H1 (cell line): ENCODE results near the gene IGF2R. TPM values are rescaled to one million over a fixed set of nuclear protein-coding genes. Genes with fewer than 3 reads are reported as not detected.

Source experiments
- CTCF ChIA-PET: fragments of 300-600 bp; sonication (Branson Sonifier 250); formaldehyde crosslinking; loops from one replicate; lab custom pipeline; 2021; ENCODE audit not compliant: partially characterized antibody; lab: Charles Lee
- POLR2A ChIA-PET: fragments of 300-600 bp; sonication (Branson Sonifier 250); formaldehyde crosslinking; loops from one replicate; lab custom pipeline; 2021; ENCODE audit warnings: inconsistent platforms; ENCODE audit not compliant: partially characterized antibody; lab: Charles Lee
- DNase-seq, 2 experiments: peaks; one replicate each; pipeline versions ENCODE4 v3.0.0 to v3.0.0-alpha.2; 2010 to 2022; ENCODE audit warnings: low spot score in 2 of 2, low read depth in 1 of 2, mixed read lengths in 1 of 2
- FAIRE-seq: peaks from 2 replicates; lab custom pipeline; 2011; peaks lifted over from hg19 to GRCh38; lab: Jason Lieb, UNC
- H2AFZ ChIP-seq: 2 replicates; pipeline ENCODE4 v1.8.1; 2012; ENCODE audit warnings: low read length, inconsistent platforms
- H2AK5ac ChIP-seq: 2 replicates; pipeline ENCODE4 v1.6.1; 2013; ENCODE audit warnings: low read depth, low read length
- H2BK120ac ChIP-seq: replicated peaks from 2 replicates; pipeline ENCODE3; 2013; ENCODE audit warnings: low read depth, low read length, inconsistent platforms
- H2BK12ac ChIP-seq: 2 replicates; pipeline ENCODE4 v1.6.1; 2013; ENCODE audit warnings: low read depth, low read length
- H2BK15ac ChIP-seq: 2 replicates; pipeline ENCODE4 v1.6.1; 2013; ENCODE audit warnings: low read length
- H2BK20ac ChIP-seq: 2 replicates; pipeline ENCODE4 v1.6.1; 2013; ENCODE audit warnings: low read length
- H2BK5ac ChIP-seq: 2 replicates; pipeline ENCODE4 v1.6.1; 2013; ENCODE audit warnings: low read depth, low read length
- H3K14ac ChIP-seq: 2 replicates; pipeline ENCODE4 v1.6.1; 2013; ENCODE audit warnings: inconsistent platforms; ENCODE audit not compliant: insufficient read length
- H3K18ac ChIP-seq: 2 replicates; pipeline ENCODE4 v1.6.1; 2013; ENCODE audit warnings: low read length; ENCODE audit errors: extremely low read depth
- H3K23ac ChIP-seq: 2 replicates; pipeline ENCODE4 v1.6.1; 2013; ENCODE audit warnings: inconsistent platforms; ENCODE audit not compliant: insufficient read length
- H3K23me2 ChIP-seq: 2 replicates; pipeline ENCODE4 v1.6.1; 2013; ENCODE audit warnings: low read depth, low read length
- H3K27ac ChIP-seq: 2 replicates; pipeline ENCODE4 v1.6.1; 2011; ENCODE audit warnings: low read depth, low read length, inconsistent platforms
- H3K27me3 ChIP-seq, 4 experiments: replicated peaks in 1 of 4; 1 replicate in 1 of 4; 2 replicates in 3 of 4; pipeline versions ENCODE4 v1.6.1 to v1.8.1; 2011 to 2013; ENCODE audit warnings: low read length in 3 of 4, mild to moderate bottlenecking in 3 of 4, inconsistent platforms in 2 of 4, mixed read lengths in 2 of 4, moderate library complexity in 1 of 4; ENCODE audit not compliant: control insufficient read depth in 3 of 4, insufficient read depth in 3 of 4; ENCODE audit errors: extremely low read depth in 1 of 4
- H3K36me3 ChIP-seq, 4 experiments: 2 replicates each; pipeline versions ENCODE4 v1.6.1 to v1.8.1; 2011 to 2013; ENCODE audit warnings: mild to moderate bottlenecking in 4 of 4, low read length in 3 of 4, moderate library complexity in 2 of 4, control low read depth in 1 of 4, inconsistent platforms in 1 of 4; ENCODE audit not compliant: insufficient read depth in 4 of 4, control insufficient read depth in 2 of 4
- H3K4ac ChIP-seq: replicated peaks from 2 replicates; pipeline ENCODE3; 2013; ENCODE audit warnings: low read length, low read depth, mixed read lengths, inconsistent platforms; ENCODE audit not compliant: insufficient read length
- H3K4me1 ChIP-seq, 4 experiments: replicated peaks in 1 of 4; 1 replicate in 1 of 4; 2 replicates in 3 of 4; pipeline versions ENCODE4 v1.6.1 to v1.8.1; 2011 to 2013; ENCODE audit warnings: low read length in 3 of 4, inconsistent platforms in 2 of 4, mixed read lengths in 1 of 4; ENCODE audit not compliant: insufficient read depth in 4 of 4, control insufficient read depth in 3 of 4
- H3K4me2 ChIP-seq, 2 experiments: 2 replicates each; pipeline versions ENCODE4 v1.6.1 to v1.8.1; 2011 to 2013; ENCODE audit warnings: low read depth in 2 of 2, low read length in 2 of 2, control low read depth in 1 of 2, inconsistent platforms in 1 of 2, mild to moderate bottlenecking in 1 of 2; ENCODE audit not compliant: insufficient read depth in 1 of 2
- H3K4me3 ChIP-seq, 4 experiments: fragments of 200-600, 300-600 bp in 1 of 4; sonication (generic), shearing (Covaris generic), sonication (Bioruptor Twin) in 1 of 4; 2 replicates each; pipeline versions ENCODE4 v1.5.1 to v1.8.1; 2011 to 2016; ENCODE audit warnings: low read length in 4 of 4, low read depth in 3 of 4, control low read depth in 2 of 4, inconsistent platforms in 2 of 4, mild to moderate bottlenecking in 2 of 4, mixed read lengths in 1 of 4, moderate library complexity in 1 of 4; ENCODE audit not compliant: insufficient read depth in 2 of 4; ENCODE audit errors: extremely low read depth in 1 of 4
- H3K56ac ChIP-seq: replicated peaks from 2 replicates; pipeline ENCODE3; 2013; ENCODE audit warnings: low read depth, mild to moderate bottlenecking, mixed read lengths, low read length, inconsistent platforms; ENCODE audit not compliant: insufficient read length
- H3K79me1 ChIP-seq: 2 replicates; pipeline ENCODE4 v1.6.1; 2013; ENCODE audit warnings: low read depth, low read length, control low read depth
- H3K79me2 ChIP-seq, 2 experiments: 2 replicates each; pipeline versions ENCODE4 v1.6.1 to v1.8.1; 2012 to 2013; ENCODE audit warnings: low read length in 2 of 2, mild to moderate bottlenecking in 2 of 2, inconsistent platforms in 1 of 2; ENCODE audit not compliant: insufficient read depth in 2 of 2, control insufficient read depth in 1 of 2
- H3K9ac ChIP-seq, 4 experiments: replicated peaks in 1 of 4; 1 replicate in 1 of 4; 2 replicates in 3 of 4; pipeline versions ENCODE4 v1.6.1 to v1.8.1; 2011 to 2013; ENCODE audit warnings: low read depth in 3 of 4, low read length in 3 of 4, control low read depth in 2 of 4, mild to moderate bottlenecking in 2 of 4, moderate library complexity in 2 of 4, inconsistent platforms in 1 of 4; ENCODE audit errors: extremely low read depth in 1 of 4
- H3K9me3 ChIP-seq, 2 experiments: 2 replicates each; pipeline versions ENCODE4 v1.6.1 to v1.8.1; 2012 to 2013; ENCODE audit warnings: mild to moderate bottlenecking in 2 of 2, moderate library complexity in 2 of 2, control low read depth in 1 of 2, inconsistent platforms in 1 of 2, low read depth in 1 of 2, low read length in 1 of 2, mixed read lengths in 1 of 2; ENCODE audit not compliant: insufficient read depth in 2 of 2
- H4K20me1 ChIP-seq, 2 experiments: replicated peaks in 1 of 2; 2 replicates each; pipeline versions ENCODE3 to v1.8.1; 2011 to 2013; ENCODE audit warnings: inconsistent platforms in 2 of 2, low read length in 2 of 2, mild to moderate bottlenecking in 1 of 2; ENCODE audit not compliant: insufficient read depth in 2 of 2, control insufficient read depth in 1 of 2
- H4K5ac ChIP-seq: 2 replicates; pipeline ENCODE4 v1.6.1; 2013; ENCODE audit warnings: low read length, low read depth, mixed read lengths, inconsistent platforms; ENCODE audit not compliant: insufficient read length
- H4K8ac ChIP-seq: 2 replicates; pipeline ENCODE4 v1.8.0; 2013; ENCODE audit warnings: mild to moderate bottlenecking, moderate library complexity, low read length, inconsistent platforms; ENCODE audit not compliant: insufficient read depth; ENCODE audit errors: extremely low read depth
- H4K91ac ChIP-seq: replicated peaks from 2 replicates; pipeline ENCODE3; 2013; ENCODE audit warnings: low read length, mixed read lengths, inconsistent platforms; ENCODE audit not compliant: insufficient read length
- JUN ChIP-seq: IDR thresholded peaks from 2 replicates; pipeline ENCODE4 v1.6.1; 2011; ENCODE audit warnings: low read depth, mild to moderate bottlenecking, improper control_type of control experiment, low read length
- TAF7 ChIP-seq: optimal IDR thresholded peaks from 2 replicates; pipeline ENCODE3; 2011; ENCODE audit warnings: low read depth, mild to moderate bottlenecking, inconsistent platforms, low read length, moderate library complexity, borderline replicate concordance
- WGBS, 2 experiments: shearing (Covaris generic) in 1 of 2; methylation state at CpG; one replicate each; pipeline versions ENCODE4 v1.1.6 to v1.1.7; 2013 to 2015; ENCODE audit warnings: low lambda C conversion rate in 2 of 2, mixed read lengths in 2 of 2, inconsistent platforms in 1 of 2, low coverage in 1 of 2, missing lambda C conversion rate in 1 of 2; ENCODE audit not compliant: insufficient replicate concordance in 2 of 2, insufficient coverage in 1 of 2, insufficient read length in 1 of 2; ENCODE audit errors: extremely low coverage in 1 of 2, missing lambda C conversion rate in 1 of 2; 5-methylcytosine and 5-hydroxymethylcytosine counted together
- polyA plus RNA-seq, 7 experiments: library from polyadenylated mRNA; depleted of rRNA in 3 of 7; stranded (reverse) in 5 of 7; unstranded in 2 of 7; fragments of >200 nt in 5 of 7; fragments of 200-250 nt in 2 of 7; gene quantifications; 1 replicate in 5 of 7; 2 replicates in 1 of 7; 4 replicates in 1 of 7; pipeline versions ENCODE4 v1.2.1 to v1.2.3, GENCODE V29; 2011 to 2013; ENCODE audit warnings: missing spikeins in 2 of 7, mixed read lengths in 2 of 7
- total RNA-seq: library from RNA; stranded (reverse); fragmentation: NEBNext Ultra II Directional; extraction: Animal tissue kit (Norgen Biotek cat#: 25700); gene quantifications from 2 replicates; pipeline ENCODE4 v1.2.1, GENCODE V29; 2021

IGF2R gene
- total and polyA plus RNA-seq, 2 of the 8 experiments (the other 6 are each of a cell fraction or from before 2014, with no cell fraction given), result 20.6 to 74.1 TPM

- Histone ChIP-seq H3K4ac (no peak overlapping the region), H4K20me1 (no peaks in the 10 kb centered on the region), H3K9ac (no peak overlapping the region), H3K4me1 (no peaks in the 10 kb centered on the region; a peak in 2 of 7 replicates), H3K27ac (no peak overlapping the region), H2BK120ac (no peak overlapping the region), H3K79me2 (no peaks in the 10 kb centered on the region), H2BK15ac (no peak overlapping the region), H3K4me3 (no peak overlapping the region), H3K23me2 (no peaks in the 10 kb centered on the region; the same call in 1 of the 2 replicates), H4K5ac (no peak overlapping the region), H3K79me1 (no peaks in the 10 kb centered on the region), H3K14ac (no peak overlapping the region), H3K56ac (no peak overlapping the region), H3K4me2 (no peak overlapping the region; a peak in 1 of 4 replicates), H3K18ac (no peak overlapping the region), H3K27me3 (no peaks in the 10 kb centered on the region), H3K36me3 (no peaks in the 10 kb centered on the region), H4K8ac (no peak overlapping the region), H2AFZ (0 out of 2 replicates have a peak overlapping the region, but pooled peaks have one; percentile 63), H3K23ac (no peak overlapping the region), H2BK20ac (no peak overlapping the region), H2AK5ac (no peak overlapping the region), H3K9me3 (no peaks in the 10 kb centered on the region; a peak in 1 of 4 replicates), H4K91ac (no peak overlapping the region), H2BK12ac (no peak overlapping the region), H2BK5ac (no peak overlapping the region)
- TF ChIP-seq TAF7 (no peak), JUN (no peak)
- DNase-seq (no peak), FAIRE-seq (no peak)
- CTCF ChIA-PET, result interaction anchor here (0.8 to 3.1 kb wide), 4 partner anchors 12 to 89 kb away, joined by 3 to 8 read pairs (median 4); no protein-coding TSS in a partner anchor
- WGBS, 2 experiments, result 88% methylated on average over 13 of the region's 13 CpGs; no CpG with 5 or more reads in 1 of the 2 experiments
- POLR2A ChIA-PET, result no interaction called here
These were observed 16.4 kb upstream of the IGF2R start for GRCh38 chr6:159952289-159953005.
